ENCODE results near the gene TIMP3. TPM values are rescaled to one million over a fixed set of nuclear protein-coding genes. Genes with fewer than 3 reads are reported as not detected.

TIMP3 gene
- total and polyA plus RNA-seq, 2 donors (not counting 1 experiment from before 2014, with no cell fraction given): 242 to 375 TPM

DNA sequence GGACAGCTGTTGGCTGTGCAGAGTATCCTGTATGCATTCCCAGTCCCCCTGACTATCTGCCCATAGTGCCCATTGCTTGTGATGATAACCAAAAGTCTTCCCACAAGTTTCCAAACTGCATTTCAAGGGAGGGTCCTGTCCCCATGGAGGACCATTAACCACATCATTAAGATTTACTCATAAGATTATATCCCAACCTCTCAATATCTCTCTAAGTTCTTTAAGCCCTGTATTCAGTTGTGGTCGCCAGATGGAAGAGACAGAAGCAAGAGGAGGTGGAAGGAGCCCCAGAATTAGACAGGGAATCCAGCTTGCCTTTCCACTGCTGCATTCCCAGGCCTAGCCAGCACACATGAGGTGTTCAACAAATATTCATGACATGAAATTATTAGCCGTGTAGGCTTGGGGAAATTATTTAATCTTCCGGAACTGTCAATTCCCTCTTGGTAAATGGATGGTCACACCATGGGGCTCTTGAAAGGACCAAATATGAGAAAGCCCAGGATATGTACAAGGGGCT, 42.6 kb upstream of the TIMP3 start:
- no peaks in the 10 kb centered on the region for H4K20me1 ChIP-seq (ENCODE audit: control insufficient read depth, extremely low read depth, insufficient read depth, low read length)
- no peaks in the 10 kb centered on the region for H3K36me3 ChIP-seq (ENCODE audit: control insufficient read depth, insufficient read depth, low read length)
- no peaks in the 10 kb centered on the region for H3K9me3 ChIP-seq (ENCODE audit: control insufficient read depth, insufficient read depth, low read depth, low read length)
- no peak overlapping the region for H3K27ac ChIP-seq (ENCODE audit: insufficient read depth, low read length)
- H3K79me2 ChIP-seq (ENCODE audit: control insufficient read depth, insufficient read depth, low read length): no peaks in the 10 kb centered on the region
- H2AFZ ChIP-seq (ENCODE audit: low read length): no peak overlapping the region
- no peaks in the 10 kb centered on the region for H3K27me3 ChIP-seq (ENCODE audit: control insufficient read depth, insufficient read depth, low read length)
- TF ChIP-seq EZH2 (IDR thresholded peaks at IDR 0.05; ENCODE audit: low read length, missing control alignments): no peak
- TF ChIP-seq, protein P1, sequence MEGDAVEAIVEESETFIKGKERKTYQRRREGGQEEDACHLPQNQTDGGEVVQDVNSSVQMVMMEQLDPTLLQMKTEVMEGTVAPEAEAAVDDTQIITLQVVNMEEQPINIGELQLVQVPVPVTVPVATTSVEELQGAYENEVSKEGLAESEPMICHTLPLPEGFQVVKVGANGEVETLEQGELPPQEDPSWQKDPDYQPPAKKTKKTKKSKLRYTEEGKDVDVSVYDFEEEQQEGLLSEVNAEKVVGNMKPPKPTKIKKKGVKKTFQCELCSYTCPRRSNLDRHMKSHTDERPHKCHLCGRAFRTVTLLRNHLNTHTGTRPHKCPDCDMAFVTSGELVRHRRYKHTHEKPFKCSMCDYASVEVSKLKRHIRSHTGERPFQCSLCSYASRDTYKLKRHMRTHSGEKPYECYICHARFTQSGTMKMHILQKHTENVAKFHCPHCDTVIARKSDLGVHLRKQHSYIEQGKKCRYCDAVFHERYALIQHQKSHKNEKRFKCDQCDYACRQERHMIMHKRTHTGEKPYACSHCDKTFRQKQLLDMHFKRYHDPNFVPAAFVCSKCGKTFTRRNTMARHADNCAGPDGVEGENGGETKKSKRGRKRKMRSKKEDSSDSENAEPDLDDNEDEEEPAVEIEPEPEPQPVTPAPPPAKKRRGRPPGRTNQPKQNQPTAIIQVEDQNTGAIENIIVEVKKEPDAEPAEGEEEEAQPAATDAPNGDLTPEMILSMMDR (conservative IDR thresholded peaks at IDR 0.05 in 1 of 2, IDR thresholded peaks at IDR 0.05 in 1 of 2; ENCODE audit: low read depth in 1 of 2, low read length in 2 of 2): no peak
- peak in 1 of 2 donors; percentile 59 for DNase-seq (ENCODE audit: low read depth in 2 of 2)
- H3K9ac ChIP-seq (ENCODE audit: insufficient read depth, low read length): no peak overlapping the region
- H3K4me3 ChIP-seq (replicated peaks in 1 of 4; ENCODE audit: control extremely low read depth in 1 of 4, insufficient read depth in 1 of 4, low read depth in 3 of 4, low read length in 4 of 4): no peak overlapping the region
- no peak overlapping the region for H3K4me2 ChIP-seq (ENCODE audit: extremely low read depth, insufficient read depth, low read length)
- H3K4me1 ChIP-seq (ENCODE audit: control insufficient read depth, extremely low read depth, insufficient read depth, low read length): peaks cover 9% of the 10 kb centered on the region

DNA sequence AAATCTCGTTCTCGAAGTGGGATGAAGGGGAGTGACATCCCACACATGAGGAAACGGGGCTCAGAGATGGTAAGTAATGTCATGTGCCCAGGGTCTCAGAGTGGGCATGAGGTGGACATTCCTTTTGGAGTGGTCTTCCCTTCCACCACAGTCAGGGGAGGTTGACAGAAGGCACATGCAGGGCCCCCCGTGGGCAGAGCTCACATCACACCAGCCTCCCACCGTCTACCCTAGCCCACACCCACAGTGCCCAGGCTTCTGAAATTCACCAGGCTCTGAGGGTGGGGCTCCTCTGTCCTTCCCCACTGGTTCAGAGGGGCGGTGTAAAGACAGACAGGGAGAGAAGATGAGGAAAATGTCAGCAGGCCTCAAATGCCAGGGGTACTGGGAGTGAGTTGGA, 41.1 kb upstream of the TIMP3 start:
- H3K36me3 ChIP-seq (ENCODE audit: control insufficient read depth, insufficient read depth, low read length): no peaks in the 10 kb centered on the region
- no peak overlapping the region for H3K4me3 ChIP-seq (replicated peaks in 1 of 4; ENCODE audit: control extremely low read depth in 1 of 4, insufficient read depth in 1 of 4, low read depth in 3 of 4, low read length in 4 of 4)
- TF ChIP-seq EZH2 (IDR thresholded peaks at IDR 0.05; ENCODE audit: low read length, missing control alignments): no peak
- TF ChIP-seq, protein P1 (conservative IDR thresholded peaks at IDR 0.05 in 1 of 2, IDR thresholded peaks at IDR 0.05 in 1 of 2; ENCODE audit: low read depth in 1 of 2, low read length in 2 of 2): no peak
- no peak overlapping the region for H3K27ac ChIP-seq (ENCODE audit: insufficient read depth, low read length)
- no peak overlapping the region for H2AFZ ChIP-seq (ENCODE audit: low read length)
- H3K27me3 ChIP-seq (ENCODE audit: control insufficient read depth, insufficient read depth, low read length): no peaks in the 10 kb centered on the region
- DNase-seq (ENCODE audit: low read depth in 2 of 2): no peak
- no peak overlapping the region for H3K9ac ChIP-seq (ENCODE audit: insufficient read depth, low read length)
- no peaks in the 10 kb centered on the region for H3K9me3 ChIP-seq (ENCODE audit: control insufficient read depth, insufficient read depth, low read depth, low read length)
- H3K4me2 ChIP-seq (ENCODE audit: extremely low read depth, insufficient read depth, low read length): no peak overlapping the region
- no peaks in the 10 kb centered on the region for H4K20me1 ChIP-seq (ENCODE audit: control insufficient read depth, extremely low read depth, insufficient read depth, low read length)
- peaks cover 13% of the 10 kb centered on the region for H3K4me1 ChIP-seq (ENCODE audit: control insufficient read depth, extremely low read depth, insufficient read depth, low read length)
- no peaks in the 10 kb centered on the region for H3K79me2 ChIP-seq (ENCODE audit: control insufficient read depth, insufficient read depth, low read length)

DNA sequence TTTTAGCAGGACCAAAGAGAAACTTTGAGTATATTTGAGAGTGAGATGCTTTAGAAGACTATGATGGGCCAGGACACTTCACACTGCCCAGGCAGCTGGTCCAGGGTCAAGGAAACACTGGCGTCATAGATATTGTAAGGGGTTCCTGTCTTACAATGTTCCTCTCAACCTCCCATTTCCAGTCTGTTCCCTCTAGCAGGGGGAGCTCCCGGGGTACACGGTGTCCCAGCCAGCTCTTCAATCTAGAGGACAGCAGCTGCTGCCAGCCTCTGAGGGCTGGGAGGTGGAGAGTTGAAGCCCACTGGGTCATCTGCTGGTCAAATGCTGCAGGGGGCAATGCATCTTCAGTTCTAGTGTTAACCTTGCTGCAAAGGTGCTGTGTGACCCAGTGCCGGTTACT, 40.7 kb upstream of the TIMP3 start:
- H3K4me1 ChIP-seq (ENCODE audit: control insufficient read depth, extremely low read depth, insufficient read depth, low read length): peaks cover 13% of the 10 kb centered on the region
- no peak overlapping the region for H2AFZ ChIP-seq (ENCODE audit: low read length)
- no peaks in the 10 kb centered on the region for H3K27me3 ChIP-seq (ENCODE audit: control insufficient read depth, insufficient read depth, low read length)
- no peak overlapping the region for H3K4me3 ChIP-seq (replicated peaks in 1 of 4; ENCODE audit: control extremely low read depth in 1 of 4, insufficient read depth in 1 of 4, low read depth in 3 of 4, low read length in 4 of 4)
- no peak overlapping the region for H3K9ac ChIP-seq (ENCODE audit: insufficient read depth, low read length)
- H4K20me1 ChIP-seq (ENCODE audit: control insufficient read depth, extremely low read depth, insufficient read depth, low read length): no peaks in the 10 kb centered on the region
- no peak overlapping the region for H3K4me2 ChIP-seq (ENCODE audit: extremely low read depth, insufficient read depth, low read length)
- no peaks in the 10 kb centered on the region for H3K79me2 ChIP-seq (ENCODE audit: control insufficient read depth, insufficient read depth, low read length)
- no peak for DNase-seq (ENCODE audit: low read depth in 2 of 2)
- H3K36me3 ChIP-seq (ENCODE audit: control insufficient read depth, insufficient read depth, low read length): no peaks in the 10 kb centered on the region
- no peak overlapping the region for H3K27ac ChIP-seq (ENCODE audit: insufficient read depth, low read length)
- H3K9me3 ChIP-seq (ENCODE audit: control insufficient read depth, insufficient read depth, low read depth, low read length): no peaks in the 10 kb centered on the region
- TF ChIP-seq, protein P1 (conservative IDR thresholded peaks at IDR 0.05 in 1 of 2, IDR thresholded peaks at IDR 0.05 in 1 of 2; ENCODE audit: low read depth in 1 of 2, low read length in 2 of 2): no peak
- no peak for TF ChIP-seq EZH2 (IDR thresholded peaks at IDR 0.05; ENCODE audit: low read length, missing control alignments)
